ENCODE data around the gene CEACAM19. TPM values are rescaled to one million over a fixed set of nuclear protein-coding genes. Genes with fewer than 3 reads are reported as not detected.
"Not testable (repeated sequence)": the region's sequence is repeated elsewhere in the genome, so short reads cannot be mapped to it uniquely, and the experiment has no call there.

Gene CEACAM19
- total and polyA plus RNA-seq, 2 donors from 2014 or later = 5.1 to 5.5 TPM

GRCh38 chr19:44628793-44629192 lies 42.5 kb upstream of the CEACAM19 start:
- TF ChIP-seq CTCF (IDR thresholded peaks at IDR 0.05; ENCODE audit: borderline replicate concordance, extremely low read depth, insufficient read depth) = no peak
- Histone ChIP-seq H3K36me3 (ENCODE audit: control insufficient read depth in 2 of 3, insufficient read depth in 3 of 3, low read length in 3 of 3) (no peaks in the 10 kb centered on the region), H3K27ac (ENCODE audit: low read depth in 2 of 2, low read length in 2 of 2) (no peak overlapping the region), H3K27me3 (ENCODE audit: control insufficient read depth, insufficient read depth, low read length) (no peaks in the 10 kb centered on the region), H3K4me1 (ENCODE audit: control insufficient read depth in 2 of 3, insufficient read depth in 2 of 3, low read depth in 1 of 3, low read length in 3 of 3) (peaks cover 0 to 7% (median 2%) of the 10 kb centered on the region in 3 donors), H3K9ac (ENCODE audit: low read length in 3 of 3) (no peak overlapping the region), H3K4me3 (ENCODE audit: low read length in 3 of 3) (no peak overlapping the region), H3K9me3 (ENCODE audit: control insufficient read depth in 2 of 3, insufficient read depth in 1 of 3, low read length in 3 of 3) (no peaks in the 10 kb centered on the region)
- DNase-seq (no peak), FAIRE-seq (no peak)
- intact Hi-C loops (cut with DNase I) = no loop called here

DNA sequence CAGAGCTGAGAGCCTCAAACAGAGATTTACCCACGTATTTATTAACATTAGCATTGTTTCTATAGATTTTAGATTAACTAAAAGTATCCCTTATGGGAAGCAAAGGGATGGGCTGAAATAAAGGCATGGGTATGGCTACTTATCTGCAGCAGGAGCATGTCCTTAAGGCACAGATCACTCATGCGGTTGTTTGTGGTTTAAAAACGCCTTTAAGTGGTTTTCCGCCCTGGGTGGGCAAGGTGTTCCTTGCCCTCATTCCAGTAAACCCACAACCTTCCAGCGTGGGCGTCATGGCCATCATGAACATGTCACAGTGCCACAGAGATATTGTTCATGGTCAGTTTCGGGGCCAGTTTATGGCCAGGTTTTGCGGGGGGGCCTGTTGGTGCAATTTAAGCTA lies 39.7 kb upstream of the CEACAM19 start:
- H3K27me3 ChIP-seq (ENCODE audit: control insufficient read depth, insufficient read depth, low read length); H3K27ac ChIP-seq (ENCODE audit: low read depth in 2 of 2, low read length in 2 of 2); FAIRE-seq; H3K9ac ChIP-seq (ENCODE audit: low read length in 3 of 3); H3K4me3 ChIP-seq (ENCODE audit: low read length in 3 of 3); H3K36me3 ChIP-seq (ENCODE audit: control insufficient read depth in 2 of 3, insufficient read depth in 3 of 3, low read length in 3 of 3); H3K4me1 ChIP-seq (ENCODE audit: control insufficient read depth in 2 of 3, insufficient read depth in 2 of 3, low read depth in 1 of 3, low read length in 3 of 3); intact Hi-C loops (cut with DNase I); H3K9me3 ChIP-seq (ENCODE audit: control insufficient read depth in 2 of 3, insufficient read depth in 1 of 3, low read length in 3 of 3): not testable (repeated sequence)
- DNase-seq = peak in 1 of 5 donors; percentile 8

DNA sequence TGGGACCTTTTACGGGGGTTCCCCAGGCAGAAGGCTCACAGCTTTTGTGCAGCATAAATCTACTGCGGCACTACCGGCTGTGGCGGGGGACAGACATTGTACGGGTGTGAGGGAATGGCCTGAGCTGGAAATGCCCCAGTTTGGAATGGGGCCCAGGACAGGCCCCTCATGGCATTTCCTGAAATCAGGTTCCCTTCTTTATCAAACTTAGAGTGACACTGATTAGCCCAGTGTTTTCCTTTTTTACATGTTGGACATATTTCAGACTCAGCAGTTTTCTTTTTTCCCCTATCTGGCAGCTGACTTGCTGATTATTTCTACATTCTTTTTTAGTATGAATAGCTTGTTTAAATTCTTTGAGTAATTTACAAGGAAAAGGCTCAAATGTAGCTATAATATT lies 37.2 kb upstream of the CEACAM19 start:
- H3K27ac ChIP-seq (ENCODE audit: low read depth in 2 of 2, low read length in 2 of 2); H3K36me3 ChIP-seq (ENCODE audit: control insufficient read depth in 2 of 3, insufficient read depth in 3 of 3, low read length in 3 of 3); H3K9me3 ChIP-seq (ENCODE audit: control insufficient read depth in 2 of 3, insufficient read depth in 1 of 3, low read length in 3 of 3); H3K4me3 ChIP-seq (ENCODE audit: low read length in 3 of 3); H3K27me3 ChIP-seq (ENCODE audit: control insufficient read depth, insufficient read depth, low read length); H3K4me1 ChIP-seq (ENCODE audit: control insufficient read depth in 2 of 3, insufficient read depth in 2 of 3, low read depth in 1 of 3, low read length in 3 of 3); intact Hi-C loops (cut with DNase I); FAIRE-seq; H3K9ac ChIP-seq (ENCODE audit: low read length in 3 of 3); DNase-seq: not testable (repeated sequence)

DNA sequence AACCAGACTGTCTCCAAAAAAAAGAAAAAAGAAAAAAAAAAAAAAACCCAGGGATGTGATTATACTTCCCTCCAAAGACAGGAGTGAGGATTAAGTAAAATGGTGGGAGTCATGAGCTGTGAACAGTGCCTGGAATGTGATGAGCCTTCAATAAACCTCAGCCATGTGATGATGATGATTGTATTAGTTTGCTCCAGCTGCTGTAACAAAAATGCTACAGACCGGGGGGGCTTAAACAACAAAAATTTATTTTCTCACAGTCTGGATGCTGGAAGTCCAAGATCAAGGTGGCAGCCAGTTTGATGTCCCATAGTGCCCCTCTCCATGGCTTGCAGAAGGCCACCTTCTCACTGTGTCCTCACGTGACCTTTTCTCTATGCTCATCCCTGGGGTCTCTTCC lies 36.5 kb upstream of the CEACAM19 start:
- no peak overlapping the region for H3K27ac ChIP-seq (ENCODE audit: low read depth in 2 of 2, low read length in 2 of 2)
- no peak for TF ChIP-seq CTCF (IDR thresholded peaks at IDR 0.05; ENCODE audit: borderline replicate concordance, extremely low read depth, insufficient read depth)
- peaks cover 0 to 10% (median 0%) of the 10 kb centered on the region in 3 donors for H3K4me1 ChIP-seq (ENCODE audit: control insufficient read depth in 2 of 3, insufficient read depth in 2 of 3, low read depth in 1 of 3, low read length in 3 of 3)
- H3K4me3 ChIP-seq (ENCODE audit: low read length in 3 of 3) = no peak overlapping the region
- DNase-seq = no peak
- H3K9me3 ChIP-seq (ENCODE audit: control insufficient read depth in 2 of 3, insufficient read depth in 1 of 3, low read length in 3 of 3) = no peaks in the 10 kb centered on the region
- no peaks in the 10 kb centered on the region for H3K36me3 ChIP-seq (ENCODE audit: control insufficient read depth in 2 of 3, insufficient read depth in 3 of 3, low read length in 3 of 3)
- no peaks in the 10 kb centered on the region for H3K27me3 ChIP-seq (ENCODE audit: control insufficient read depth, insufficient read depth, low read length)
- no peak overlapping the region for H3K9ac ChIP-seq (ENCODE audit: low read length in 3 of 3)
- intact Hi-C loops (cut with DNase I) = no loop called here
- no peak for FAIRE-seq
